Tongue (tissue), 2 donors: ENCODE results near the gene VIL1. TPM values are rescaled to one million over a fixed set of nuclear protein-coding genes. Genes with fewer than 3 reads are reported as not detected.

ENCODE experiments used
- DNase-seq: peaks from one replicate; pipeline ENCODE4 v3.0.0-alpha.2; 2015
- total RNA-seq: library from RNA; depleted of rRNA; stranded (reverse); fragments of >200 nt; gene quantifications from one replicate; pipeline ENCODE4 v1.2.3, GENCODE V29; 2014

Gene VIL1
- total RNA-seq, 1 donor from 2014 or later = not detected

GRCh38 chr2:218406209-218406948 is 12.5 kb upstream of the VIL1 start:
- peak; percentile 98 for DNase-seq

DNA sequence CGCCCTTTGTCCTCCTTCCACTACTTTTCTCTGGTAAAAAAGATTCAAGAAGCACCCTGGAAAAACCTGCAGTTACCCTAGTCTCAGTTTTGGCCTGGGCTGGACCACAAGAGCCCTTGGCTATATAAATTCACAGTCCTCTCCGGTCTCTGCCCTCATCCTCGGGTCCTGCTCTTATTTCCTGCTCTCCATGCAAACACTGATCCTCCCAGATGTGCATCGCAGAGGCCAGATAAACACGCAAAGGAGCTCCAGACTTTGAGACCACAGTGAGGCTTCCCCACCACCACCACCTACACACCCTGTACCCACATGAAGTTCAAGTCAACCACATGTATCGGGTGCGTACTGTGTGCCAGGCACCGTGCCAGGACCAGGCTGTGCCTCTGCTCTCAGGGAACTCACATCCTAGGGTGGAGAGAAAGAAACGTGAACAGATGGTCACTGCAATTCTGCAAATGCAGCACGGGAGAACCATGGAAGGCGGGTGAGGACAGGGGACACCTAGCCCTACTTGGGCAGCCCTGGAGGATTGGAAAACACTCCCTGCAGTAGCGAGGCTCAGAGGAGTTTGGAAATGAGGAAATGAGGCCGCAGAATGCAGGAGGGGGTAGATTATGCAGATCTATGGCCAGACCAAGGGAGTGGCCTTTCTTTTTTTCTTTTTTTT is 11.8 kb upstream of the VIL1 start:
- DNase-seq = peak; percentile 78

- DNase-seq = peak; percentile 22
Observed at GRCh38 chr2:218407717-218408116, 11.2 kb upstream of the VIL1 start.

- DNase-seq = no peak
Observed at GRCh38 chr2:218418321-218418716, 604 bp upstream of the VIL1 start.

DNA sequence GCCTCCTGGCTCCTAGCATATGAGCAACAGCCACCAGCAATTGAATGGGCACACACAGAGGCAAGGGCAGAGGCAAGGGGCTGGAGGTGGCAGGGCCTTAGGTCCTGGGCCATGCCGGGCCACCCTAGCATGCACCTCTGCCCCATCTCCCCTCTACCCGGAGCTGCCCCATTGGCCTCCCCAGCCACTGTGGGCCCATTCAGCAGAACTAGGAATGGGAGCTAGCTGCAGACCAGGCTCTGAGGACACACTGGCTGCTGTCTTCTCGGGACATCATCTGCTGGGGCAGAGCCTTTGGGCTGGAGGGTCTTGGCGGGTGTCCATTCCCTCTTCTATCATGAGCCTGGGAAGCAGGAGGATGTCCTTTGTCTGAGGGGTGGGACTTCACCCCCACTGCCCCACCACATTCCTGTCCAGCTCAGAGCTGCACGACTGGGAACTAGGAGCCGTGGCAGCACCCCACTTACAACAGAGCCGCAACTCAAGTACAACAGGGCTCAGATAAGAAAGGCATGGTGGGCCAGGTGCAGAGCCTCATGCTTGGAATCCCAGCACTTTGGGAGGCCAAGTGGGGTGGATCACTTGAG is 800 bp downstream of the VIL1 start:
- DNase-seq = no peak

DNA sequence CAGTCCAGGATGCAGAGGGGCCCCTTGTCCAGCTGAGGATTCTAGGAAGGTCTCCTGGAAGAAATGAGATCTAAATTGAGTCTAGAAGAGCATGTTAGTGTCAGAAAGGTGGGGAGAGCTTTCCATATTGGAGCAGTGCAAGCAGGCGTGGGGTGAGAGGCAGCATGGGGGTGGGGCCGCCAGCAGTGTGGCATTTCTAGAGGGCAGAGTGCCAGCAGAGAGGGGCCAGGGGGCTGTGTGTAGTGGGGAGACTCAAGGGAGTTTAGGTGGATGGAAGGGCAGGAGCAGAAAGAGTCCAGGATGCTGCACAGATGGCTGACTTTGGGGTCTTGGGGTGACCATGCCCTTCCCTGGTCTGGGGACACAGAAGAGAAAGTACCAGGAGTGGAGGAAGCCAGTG is 2.1 kb downstream of the VIL1 start:
- no peak for DNase-seq

DNA sequence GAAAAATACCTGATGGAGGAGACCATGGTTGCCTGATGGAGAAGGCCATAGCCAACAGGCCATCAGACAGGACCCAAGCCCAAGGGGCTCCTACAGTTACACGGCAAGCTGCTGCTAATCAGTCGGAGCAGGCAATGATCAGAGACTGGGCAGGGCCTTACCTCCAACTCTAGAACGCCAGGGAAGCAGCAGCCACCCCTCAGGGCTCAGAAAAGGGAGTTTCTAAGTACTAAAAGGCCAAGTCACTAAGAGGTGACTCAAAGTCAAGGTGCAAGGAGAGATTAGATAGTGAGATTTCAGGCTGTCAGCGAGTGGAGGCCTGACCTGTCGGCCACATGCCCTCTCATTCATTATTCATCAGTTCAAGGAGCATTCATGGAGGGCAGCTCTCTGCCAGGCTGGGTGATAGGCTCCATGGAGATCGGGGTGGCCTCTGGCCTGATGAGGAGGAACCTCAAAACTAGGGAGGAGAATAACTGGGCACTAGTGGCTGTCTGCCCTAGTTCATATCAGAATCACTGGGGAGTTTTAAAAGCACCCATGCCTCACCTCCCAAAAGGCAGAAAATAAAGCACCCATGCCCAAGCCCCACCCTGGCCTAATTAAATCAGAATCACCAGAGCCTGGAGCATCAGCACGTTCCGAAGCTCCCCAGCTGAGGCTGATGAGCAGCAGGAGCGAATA is 3.6 kb downstream of the VIL1 start:
- no peak for DNase-seq

GRCh38 chr2:218423584-218423983 is 4.7 kb downstream of the VIL1 start:
- DNase-seq = no peak

DNA sequence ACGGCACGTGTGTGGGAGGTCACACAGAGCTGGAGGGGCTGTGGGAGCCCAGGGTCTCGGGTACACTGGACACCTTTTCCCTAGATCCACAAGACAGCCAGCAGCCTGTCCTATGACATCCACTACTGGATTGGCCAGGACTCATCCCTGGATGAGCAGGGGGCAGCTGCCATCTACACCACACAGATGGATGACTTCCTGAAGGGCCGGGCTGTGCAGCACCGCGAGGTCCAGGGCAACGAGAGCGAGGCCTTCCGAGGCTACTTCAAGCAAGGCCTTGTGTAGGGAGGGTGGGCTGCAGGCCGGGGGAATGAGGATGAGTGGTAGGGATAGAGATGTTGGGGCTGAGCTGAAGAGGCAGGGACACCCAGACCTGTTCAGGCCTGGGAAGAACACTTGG is 6.6 kb downstream of the VIL1 start:
- DNase-seq = no peak

DNA sequence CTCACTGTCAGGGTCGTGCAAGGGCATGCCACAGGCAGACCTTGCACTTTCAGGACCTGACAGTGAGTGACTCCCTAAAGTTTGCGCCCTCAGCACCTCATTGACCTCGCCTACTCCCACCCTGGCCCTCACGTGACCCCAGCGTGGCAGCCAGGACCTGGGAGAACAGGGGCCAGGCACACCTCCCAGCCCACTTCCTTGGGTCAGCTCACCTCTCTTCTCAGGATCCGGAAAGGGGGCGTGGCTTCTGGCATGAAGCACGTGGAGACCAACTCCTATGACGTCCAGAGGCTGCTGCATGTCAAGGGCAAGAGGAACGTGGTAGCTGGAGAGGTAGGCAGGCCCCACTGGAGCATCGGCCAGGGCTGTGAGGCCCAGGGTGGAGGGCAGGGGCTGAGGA is 8.8 kb downstream of the VIL1 start:
- DNase-seq = no peak

DNA sequence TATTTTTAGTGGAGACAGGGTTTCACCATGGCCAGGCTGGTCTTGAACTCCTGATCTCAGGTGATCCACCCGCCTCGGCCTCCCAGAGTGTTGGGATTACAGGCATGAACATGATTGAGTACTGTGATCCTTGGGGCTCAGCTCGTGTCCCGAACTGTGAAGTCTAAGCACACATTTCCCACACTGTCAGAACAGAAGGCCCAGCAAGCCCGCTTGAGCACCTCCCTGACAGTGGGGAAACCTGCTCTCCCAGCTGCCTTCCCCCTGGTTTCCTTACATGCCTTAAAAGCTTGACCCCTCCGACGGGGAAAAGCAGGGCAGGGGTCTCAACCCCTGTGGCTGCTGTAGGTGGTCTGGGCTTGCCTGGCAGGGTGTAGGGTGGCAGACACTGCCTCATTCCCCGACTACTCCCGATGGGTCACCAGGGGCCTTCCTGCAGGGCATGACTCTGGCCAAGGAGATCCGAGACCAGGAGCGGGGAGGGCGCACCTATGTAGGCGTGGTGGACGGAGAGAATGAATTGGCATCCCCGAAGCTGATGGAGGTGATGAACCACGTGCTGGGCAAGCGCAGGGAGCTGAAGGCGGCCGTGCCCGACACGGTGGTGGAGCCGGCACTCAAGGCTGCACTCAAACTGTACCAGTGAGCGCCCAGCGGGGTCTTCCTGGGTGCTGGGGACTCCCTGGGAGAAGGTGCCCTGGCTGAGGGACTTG is 10.1 kb downstream of the VIL1 start:
- no peak for DNase-seq

- DNase-seq = no peak
Observed at GRCh38 chr2:218429911-218430692, 11.2 kb downstream of the VIL1 start.

DNA sequence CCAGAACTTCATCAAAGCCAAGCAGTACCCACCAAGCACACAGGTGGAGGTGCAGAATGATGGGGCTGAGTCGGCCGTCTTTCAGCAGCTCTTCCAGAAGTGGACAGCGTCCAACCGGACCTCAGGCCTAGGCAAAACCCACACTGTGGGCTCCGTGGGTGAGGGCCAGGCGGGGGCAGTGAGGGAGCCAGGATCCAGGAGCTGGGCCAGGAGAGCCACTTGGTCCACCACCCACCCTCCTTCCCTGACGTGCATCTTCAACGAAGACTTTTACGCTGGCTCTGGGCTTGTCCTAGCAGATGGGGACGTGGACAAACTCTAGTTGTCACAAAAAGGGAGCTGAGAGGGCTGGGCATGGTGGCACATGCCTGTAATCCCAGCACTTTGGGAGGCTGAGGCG is 11.8 kb downstream of the VIL1 start:
- DNase-seq = no peak

GRCh38 chr2:218431878-218432277 is 13.0 kb downstream of the VIL1 start:
- no peak for DNase-seq

GRCh38 chr2:218432676-218433365 is 13.9 kb downstream of the VIL1 start:
- DNase-seq = no peak

- no peak for DNase-seq
Observed at GRCh38 chr2:218434456-218434855, 15.5 kb downstream of the VIL1 start.

- DNase-seq = no peak
Observed at GRCh38 chr2:218435003-218435982, 16.4 kb downstream of the VIL1 start.

DNA sequence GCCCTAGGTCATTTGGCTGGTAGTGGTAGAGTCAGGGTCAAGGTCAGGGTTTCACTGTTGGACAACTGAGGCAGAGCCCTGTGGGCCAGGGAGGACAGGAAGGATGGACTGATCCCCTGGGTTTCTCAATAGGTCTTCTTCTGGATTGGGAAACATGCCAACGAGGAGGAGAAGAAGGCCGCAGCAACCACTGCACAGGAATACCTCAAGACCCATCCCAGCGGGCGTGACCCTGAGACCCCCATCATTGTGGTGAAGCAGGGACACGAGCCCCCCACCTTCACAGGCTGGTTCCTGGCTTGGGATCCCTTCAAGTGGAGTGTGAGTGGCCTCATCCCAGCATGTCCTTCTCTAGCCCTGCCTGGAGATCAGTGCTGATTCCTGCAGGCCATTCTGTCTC is 18.1 kb downstream of the VIL1 start:
- no peak for DNase-seq

DNA sequence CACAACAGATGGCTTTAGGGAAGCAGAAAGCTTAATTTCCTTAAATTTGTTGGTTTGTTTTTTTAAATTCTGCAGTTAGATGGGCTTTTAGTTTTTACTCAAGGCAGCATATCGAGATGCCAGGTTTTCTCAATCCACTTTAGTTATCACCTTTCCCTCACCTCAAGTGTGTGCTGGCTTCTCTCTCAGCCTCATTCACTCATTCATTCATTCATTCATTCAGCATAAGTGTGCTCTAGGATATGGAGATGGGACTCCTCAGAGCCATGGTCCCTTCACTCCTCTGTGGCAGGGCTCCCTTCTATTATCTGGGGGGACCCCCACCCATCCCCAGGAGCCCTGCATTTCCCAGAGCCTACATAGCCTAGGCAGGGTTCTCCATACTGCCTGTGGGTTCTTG is 19.0 kb downstream of the VIL1 start:
- no peak for DNase-seq

DNA sequence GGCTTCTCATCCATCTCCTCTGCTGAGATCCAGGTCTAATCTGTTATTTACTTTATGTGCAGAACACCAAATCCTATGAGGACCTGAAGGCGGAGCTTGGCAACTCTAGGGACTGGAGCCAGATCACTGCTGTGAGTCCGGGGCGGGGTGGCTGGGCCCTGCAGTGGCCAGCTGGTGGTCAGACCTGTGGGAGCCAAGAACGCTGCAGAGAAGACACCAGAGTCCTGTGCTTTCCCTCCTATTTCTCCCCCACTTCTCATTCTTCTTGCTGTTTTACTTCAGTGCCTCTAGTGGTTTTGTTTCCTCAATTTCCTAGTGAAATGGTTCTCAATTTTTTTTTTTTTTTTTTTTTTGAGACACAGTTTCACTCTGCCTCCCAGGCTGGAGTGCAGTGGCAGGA is 19.7 kb downstream of the VIL1 start:
- peak; percentile 42 for DNase-seq
